ENCODE data around the gene OBSCN. TPM values are rescaled to one million over a fixed set of nuclear protein-coding genes. Genes with fewer than 3 reads are reported as not detected.

Gene OBSCN
- total and polyA plus RNA-seq, 2 of the 13 experiments (the other 11 are each of a cell fraction or from before 2014, with no cell fraction given), result 0.20 TPM

- CTCF ChIA-PET (ENCODE audit: low intra/inter-chr PET ratio, low total read pairs), result no interaction called here
- BruUV-seq (replicated peaks), result no TSS peak
- intact Hi-C loops (cut with micrococcal nuclease; ENCODE audit: unreplicated experiment), result no loop called here
Observed at GRCh38 chr1:228379666-228380065, 171.8 kb downstream of the OBSCN start.

More at GRCh38 chr1:228379666-228380065, 171.8 kb downstream of the OBSCN start:
- no peak for DNase-seq (ENCODE audit: low spot score)
- POLR2A ChIA-PET, result no interaction called here
- Histone ChIP-seq H3K27ac (ENCODE audit: extremely low read length, insufficient read depth, low read length) (no peak overlapping the region), H3K4me1 (ENCODE audit: insufficient read depth, low read length) (no peaks in the 10 kb centered on the region), H2AFZ (ENCODE audit: low read length) (no peak overlapping the region), H3K36me3 (replicated peaks in 1 of 2; ENCODE audit: control insufficient read depth in 1 of 2, insufficient read depth in 2 of 2, low read length in 2 of 2) (no peaks in the 10 kb centered on the region), H3K9me3 (ENCODE audit: low read length) (no peaks in the 10 kb centered on the region), H3K27me3 (ENCODE audit: control insufficient read depth in 1 of 2, insufficient read depth in 2 of 2, low read length in 2 of 2) (no peaks in the 10 kb centered on the region), H3K79me2 (ENCODE audit: insufficient read depth, low read length) (no peaks in the 10 kb centered on the region), H3K4me2 (ENCODE audit: low read depth, low read length) (no peak overlapping the region), H3K4me3 (replicated peaks in 1 of 3; ENCODE audit: insufficient read depth in 1 of 3, low read depth in 2 of 3, low read length in 3 of 3) (no peak overlapping the region), H3K9ac (ENCODE audit: insufficient read depth, low read depth, low read length) (no peak overlapping the region), H4K20me1 (ENCODE audit: insufficient read depth, low read length) (no peaks in the 10 kb centered on the region)
- 52% methylated on average over 7 of the region's 8 CpGs for WGBS (ENCODE audit: low lambda C conversion rate)
- in situ Hi-C loops (cut with HindIII; ENCODE audit: extremely low pct_ligation_motif_present, low pct_unique_long_range_greater_than_20kb), result no loop called here
- FAIRE-seq, result no peak
- ATAC-seq, result no peak
- TF ChIP-seq RFXAP (CRISPR knock-in tag; IDR thresholded peaks at IDR 0.05; ENCODE audit: borderline replicate concordance) (no peak), SP140L (CRISPR knock-in tag; IDR thresholded peaks at IDR 0.05; ENCODE audit: borderline replicate concordance) (no peak), DNMT1 (CRISPR knock-in tag; IDR thresholded peaks at IDR 0.05) (no peak), FLYWCH1 (CRISPR knock-in tag; IDR thresholded peaks at IDR 0.05) (no peak), CCAR2 (optimal IDR thresholded peaks at IDR 0.05; ENCODE audit: low read depth, low read length) (no peak), ZNF124 (CRISPR knock-in tag; IDR thresholded peaks at IDR 0.05) (no peak), ZBTB14 (CRISPR knock-in tag; IDR thresholded peaks at IDR 0.05) (no peak), ZBTB49 (CRISPR knock-in tag; IDR thresholded peaks at IDR 0.05; ENCODE audit: borderline replicate concordance) (no peak), KLF9 (CRISPR knock-in tag; IDR thresholded peaks at IDR 0.05; ENCODE audit: low read depth) (no peak)
- TF ChIP-seq, protein P1, sequence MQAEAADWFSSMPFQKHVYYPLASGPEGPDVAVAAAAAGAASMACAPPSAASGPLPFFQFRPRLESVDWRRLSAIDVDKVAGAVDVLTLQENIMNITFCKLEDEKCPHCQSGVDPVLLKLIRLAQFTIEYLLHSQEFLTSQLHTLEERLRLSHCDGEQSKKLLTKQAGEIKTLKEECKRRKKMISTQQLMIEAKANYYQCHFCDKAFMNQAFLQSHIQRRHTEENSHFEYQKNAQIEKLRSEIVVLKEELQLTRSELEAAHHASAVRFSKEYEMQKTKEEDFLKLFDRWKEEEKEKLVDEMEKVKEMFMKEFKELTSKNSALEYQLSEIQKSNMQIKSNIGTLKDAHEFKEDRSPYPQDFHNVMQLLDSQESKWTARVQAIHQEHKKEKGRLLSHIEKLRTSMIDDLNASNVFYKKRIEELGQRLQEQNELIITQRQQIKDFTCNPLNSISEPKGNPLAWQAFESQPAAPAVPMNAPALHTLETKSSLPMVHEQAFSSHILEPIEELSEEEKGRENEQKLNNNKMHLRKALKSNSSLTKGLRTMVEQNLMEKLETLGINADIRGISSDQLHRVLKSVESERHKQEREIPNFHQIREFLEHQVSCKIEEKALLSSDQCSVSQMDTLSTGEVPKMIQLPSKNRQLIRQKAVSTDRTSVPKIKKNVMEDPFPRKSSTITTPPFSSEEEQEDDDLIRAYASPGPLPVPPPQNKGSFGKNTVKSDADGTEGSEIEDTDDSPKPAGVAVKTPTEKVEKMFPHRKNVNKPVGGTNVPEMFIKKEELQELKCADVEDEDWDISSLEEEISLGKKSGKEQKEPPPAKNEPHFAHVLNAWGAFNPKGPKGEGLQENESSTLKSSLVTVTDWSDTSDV (CRISPR knock-in tag; IDR thresholded peaks at IDR 0.05), result no peak
